Measurements from ENCODE around the gene UBTF. TPM values are rescaled to one million over a fixed set of nuclear protein-coding genes. Genes with fewer than 3 reads are reported as not detected.

The UBTF gene
- polyA plus RNA-seq, 2 of the 4 experiments (the other 2 are of a cell fraction): 39.8 to 76.2 TPM

GRCh38 chr17:44197980-44198720 is 21.3 kb downstream of the UBTF start (continued):
- TF ChIP-seq, protein P1, sequence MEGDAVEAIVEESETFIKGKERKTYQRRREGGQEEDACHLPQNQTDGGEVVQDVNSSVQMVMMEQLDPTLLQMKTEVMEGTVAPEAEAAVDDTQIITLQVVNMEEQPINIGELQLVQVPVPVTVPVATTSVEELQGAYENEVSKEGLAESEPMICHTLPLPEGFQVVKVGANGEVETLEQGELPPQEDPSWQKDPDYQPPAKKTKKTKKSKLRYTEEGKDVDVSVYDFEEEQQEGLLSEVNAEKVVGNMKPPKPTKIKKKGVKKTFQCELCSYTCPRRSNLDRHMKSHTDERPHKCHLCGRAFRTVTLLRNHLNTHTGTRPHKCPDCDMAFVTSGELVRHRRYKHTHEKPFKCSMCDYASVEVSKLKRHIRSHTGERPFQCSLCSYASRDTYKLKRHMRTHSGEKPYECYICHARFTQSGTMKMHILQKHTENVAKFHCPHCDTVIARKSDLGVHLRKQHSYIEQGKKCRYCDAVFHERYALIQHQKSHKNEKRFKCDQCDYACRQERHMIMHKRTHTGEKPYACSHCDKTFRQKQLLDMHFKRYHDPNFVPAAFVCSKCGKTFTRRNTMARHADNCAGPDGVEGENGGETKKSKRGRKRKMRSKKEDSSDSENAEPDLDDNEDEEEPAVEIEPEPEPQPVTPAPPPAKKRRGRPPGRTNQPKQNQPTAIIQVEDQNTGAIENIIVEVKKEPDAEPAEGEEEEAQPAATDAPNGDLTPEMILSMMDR (IDR thresholded peaks at IDR 0.05): no peak; the same call in 2 of the 3 replicates
- TF ChIP-seq KDM5A (IDR thresholded peaks at IDR 0.05): no peak
- TF ChIP-seq CBX8 (IDR thresholded peaks at IDR 0.05): no peak

- WGBS (ENCODE audit: missing lambda C conversion rate): 97% methylated on average over 15 of the region's 15 CpGs
- Histone ChIP-seq H3K4me3 (no peak overlapping the region), H3K4me2 (peak overlapping the region; percentile 83; the same call in 1 of the 3 replicates), H3K27ac (peak overlapping the region in 1 of 2 experiments; percentile 98; a peak in 3 of 6 replicates), H3K9me3 (no peaks in the 10 kb centered on the region), H3K4me1 (peaks cover 23% of the 10 kb centered on the region)
- FAIRE-seq: no peak
- DNase-seq (ENCODE audit: low read depth in 1 of 2, low spot score in 1 of 2): no peak
- ChIA-PET POLR2A (interaction anchor here (4.2 kb wide), 1 partner anchor 11 kb away, joined by 28 read pairs; the partner anchor contains the start of gene TMUB2), CTCF (interaction anchor here (1.0 to 7.8 kb wide), 3 partner anchors 8 to 134 kb away, joined by 4 to 61 read pairs (median 4); no protein-coding TSS in a partner anchor)
- no peak for ATAC-seq
- TF ChIP-seq EP300 (IDR thresholded peaks at IDR 0.05) (no peak), HOXB13 (CRISPR knock-in tag; IDR thresholded peaks at IDR 0.05; ENCODE audit: low read depth) (no peak), RFX5 (IDR thresholded peaks at IDR 0.05) (no peak)
- TF ChIP-seq, protein P1 (IDR thresholded peaks at IDR 0.05): no peak
Observed at GRCh38 chr17:44197107-44197506, 22.4 kb downstream of the UBTF start.

GRCh38 chr17:44193326-44194084 is 26.0 kb downstream of the UBTF start:
- 93% methylated on average over 13 of the region's 14 CpGs for WGBS (ENCODE audit: missing lambda C conversion rate)
- ChIA-PET CTCF (interaction anchor here (0.9 to 7.8 kb wide), 3 partner anchors 10 to 25 kb away, joined by 4 to 61 read pairs (median 10); partner anchors contain the start of gene UBTF), POLR2A (no interaction called here)
- DNase-seq (ENCODE audit: low read depth in 1 of 2, low spot score in 1 of 2) (no peak), FAIRE-seq (no peak), ATAC-seq (0 out of 6 replicates have a peak, but pooled peaks of 1 of the 2 experiments have one; percentile 4)
- TF ChIP-seq EP300 (IDR thresholded peaks at IDR 0.05) (no peak), CBX8 (IDR thresholded peaks at IDR 0.05) (no peak), POLR2AphosphoS2 (conservative IDR thresholded peaks at IDR 0.05; ENCODE audit: low read length) (0 out of 2 replicates have a peak, but pooled peaks have one; percentile 60)
- Histone ChIP-seq H3K27ac (peak overlapping the region; percentile 42 to 78; a peak in 5 of 6 replicates), H3K4me3 (no peak overlapping the region), H3K9me3 (no peaks in the 10 kb centered on the region), H3K4me2 (no peak overlapping the region), H3K4me1 (peaks cover 19% of the 10 kb centered on the region)

DNA sequence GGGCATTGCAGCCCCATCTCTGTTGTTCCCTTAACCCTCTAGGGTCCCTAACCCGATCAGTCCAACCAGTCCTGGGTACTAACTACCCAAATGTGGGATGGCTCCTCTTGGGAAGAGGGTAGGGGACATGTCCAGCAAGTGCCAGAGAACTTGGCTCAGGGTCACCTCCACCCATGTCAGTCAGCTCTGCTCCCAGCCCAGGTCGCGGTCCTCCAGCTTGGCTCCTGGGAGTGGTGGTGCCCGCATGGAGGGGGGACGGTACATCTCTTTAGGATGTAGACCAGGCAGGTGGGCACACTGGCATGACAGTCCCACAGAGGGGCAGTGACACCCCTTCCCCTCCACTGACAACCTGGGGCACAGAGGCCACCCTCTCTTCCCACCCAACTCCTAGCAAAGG is 26.7 kb downstream of the UBTF start:
- ATAC-seq (peak; percentile 7; a peak in 3 of 6 replicates), DNase-seq (ENCODE audit: low read depth in 1 of 2, low spot score in 1 of 2) (no peak), FAIRE-seq (no peak)
- H3K4me1 ChIP-seq: peaks cover 20% of the 10 kb centered on the region
- no peak for TF ChIP-seq CBX2 (IDR thresholded peaks at IDR 0.05; ENCODE audit: borderline replicate concordance, low read depth)
- TF ChIP-seq CHD2 (IDR thresholded peaks at IDR 0.05; ENCODE audit: low read length, partially characterized antibody): no peak
- no peak for TF ChIP-seq FOXS1 (CRISPR knock-in tag; IDR thresholded peaks at IDR 0.05)
- TF ChIP-seq GATA3 (IDR thresholded peaks at IDR 0.05; ENCODE audit: borderline replicate concordance): no peak
- no peak for TF ChIP-seq BCL3 (IDR thresholded peaks at IDR 0.05)
- TF ChIP-seq SMC3 (IDR thresholded peaks at IDR 0.05): no peak
- TF ChIP-seq HOXA7 (CRISPR knock-in tag; IDR thresholded peaks at IDR 0.05): no peak
- no peak for TF ChIP-seq MAZ (IDR thresholded peaks at IDR 0.05; ENCODE audit: borderline replicate concordance, low read depth, low read length)
- TF ChIP-seq NPAS2 (CRISPR knock-in tag; IDR thresholded peaks at IDR 0.05; ENCODE audit: borderline replicate concordance): no peak
- TF ChIP-seq JUN (IDR thresholded peaks at IDR 0.05): no peak
- TF ChIP-seq, protein P2, sequence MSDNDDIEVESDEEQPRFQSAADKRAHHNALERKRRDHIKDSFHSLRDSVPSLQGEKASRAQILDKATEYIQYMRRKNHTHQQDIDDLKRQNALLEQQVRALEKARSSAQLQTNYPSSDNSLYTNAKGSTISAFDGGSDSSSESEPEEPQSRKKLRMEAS (IDR thresholded peaks at IDR 0.05): no peak
- TF ChIP-seq HES2 (IDR thresholded peaks at IDR 0.05): no peak
- TF ChIP-seq, protein P1 (IDR thresholded peaks at IDR 0.05): no peak
- peak overlapping the region in 1 of 2 experiments; percentile 78; a peak in 3 of 6 replicates for H3K27ac ChIP-seq
- H3K9me3 ChIP-seq: no peaks in the 10 kb centered on the region
- 98% methylated on average over 5 of the region's 5 CpGs for WGBS (ENCODE audit: missing lambda C conversion rate)
- CTCF ChIA-PET: interaction anchor here (0.9 to 7.8 kb wide), 2 partner anchors 19 to 26 kb away, joined by 4 to 61 read pairs; partner anchors contain the start of gene UBTF
- POLR2A ChIA-PET: no interaction called here
- no peak overlapping the region for H3K4me2 ChIP-seq
- no peak overlapping the region for H3K4me3 ChIP-seq
